ENCODE results near the gene ZNF831.

Gene ZNF831

DNA sequence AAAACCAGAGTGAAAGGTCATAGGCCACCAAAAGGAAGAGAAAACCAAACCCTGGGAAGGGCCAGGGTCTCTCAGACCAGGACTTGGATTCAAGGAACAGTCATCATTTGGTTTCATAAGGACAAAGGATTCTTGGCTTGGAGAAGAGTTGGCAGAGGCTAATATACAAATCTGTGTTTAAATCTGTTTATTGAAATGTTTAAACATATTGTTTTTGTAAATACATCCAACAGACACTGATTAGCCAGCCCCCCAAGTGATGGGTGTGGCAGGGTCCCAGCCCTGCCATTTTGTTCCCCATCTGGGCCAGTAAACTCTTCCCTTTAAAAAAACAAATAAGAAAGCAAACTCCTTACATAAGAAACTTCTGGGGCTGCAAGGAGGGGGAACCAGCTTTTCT, 6.1 kb upstream of the ZNF831 start:
- no peak for DNase-seq (ENCODE audit: low spot score)

- no peak for DNase-seq (ENCODE audit: low spot score)
Measured at GRCh38 chr20:59157961-59158541, 5.6 kb upstream of the ZNF831 start.

- no peak for DNase-seq (ENCODE audit: low spot score)
Measured at GRCh38 chr20:59158673-59159072, 4.9 kb upstream of the ZNF831 start.

DNA sequence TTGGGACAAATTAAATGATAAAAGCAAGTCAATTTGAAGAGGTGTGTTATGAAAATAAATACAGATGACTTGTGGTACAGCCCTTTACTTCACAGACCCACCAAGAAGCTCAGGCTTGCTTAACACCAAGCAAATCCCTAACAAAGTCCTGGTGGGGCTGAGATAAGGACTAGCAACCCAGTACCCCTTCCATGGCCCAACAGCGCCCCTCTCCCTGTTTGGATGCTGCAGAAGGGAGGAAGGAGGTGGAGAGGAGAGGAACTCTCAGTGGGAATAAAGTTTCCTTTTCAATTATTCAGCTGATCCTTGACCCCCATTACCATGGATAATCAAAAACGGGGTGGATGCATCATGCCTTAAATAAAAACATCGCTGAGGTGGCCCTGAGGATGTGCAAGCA, 4.5 kb upstream of the ZNF831 start:
- DNase-seq (ENCODE audit: low spot score), result no peak

GRCh38 chr20:59159493-59160376, 3.9 kb upstream of the ZNF831 start:
- DNase-seq (ENCODE audit: low spot score), result no peak

GRCh38 chr20:59160389-59161115, 3.1 kb upstream of the ZNF831 start:
- no peak for DNase-seq (ENCODE audit: low spot score)

DNA sequence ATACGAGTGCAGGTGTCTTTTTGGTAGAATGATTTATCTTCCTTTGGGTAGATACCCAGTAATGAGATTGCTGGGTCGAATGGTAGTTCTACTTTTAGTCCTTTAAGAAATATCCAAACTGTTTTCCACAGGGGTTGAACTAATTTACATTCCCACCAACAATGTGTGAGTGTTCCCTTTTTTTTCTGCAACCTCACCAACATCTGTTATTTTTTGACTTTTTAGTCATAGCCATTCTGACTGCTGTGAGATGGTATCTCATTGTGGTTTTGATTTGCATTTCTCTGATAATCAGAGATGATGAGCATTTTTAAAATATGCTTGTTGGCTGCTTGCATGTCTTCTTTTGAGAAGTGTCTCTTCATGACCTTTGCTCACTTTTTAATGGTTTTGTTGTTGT, 1.9 kb upstream of the ZNF831 start:
- no peak for DNase-seq (ENCODE audit: low spot score)

DNA sequence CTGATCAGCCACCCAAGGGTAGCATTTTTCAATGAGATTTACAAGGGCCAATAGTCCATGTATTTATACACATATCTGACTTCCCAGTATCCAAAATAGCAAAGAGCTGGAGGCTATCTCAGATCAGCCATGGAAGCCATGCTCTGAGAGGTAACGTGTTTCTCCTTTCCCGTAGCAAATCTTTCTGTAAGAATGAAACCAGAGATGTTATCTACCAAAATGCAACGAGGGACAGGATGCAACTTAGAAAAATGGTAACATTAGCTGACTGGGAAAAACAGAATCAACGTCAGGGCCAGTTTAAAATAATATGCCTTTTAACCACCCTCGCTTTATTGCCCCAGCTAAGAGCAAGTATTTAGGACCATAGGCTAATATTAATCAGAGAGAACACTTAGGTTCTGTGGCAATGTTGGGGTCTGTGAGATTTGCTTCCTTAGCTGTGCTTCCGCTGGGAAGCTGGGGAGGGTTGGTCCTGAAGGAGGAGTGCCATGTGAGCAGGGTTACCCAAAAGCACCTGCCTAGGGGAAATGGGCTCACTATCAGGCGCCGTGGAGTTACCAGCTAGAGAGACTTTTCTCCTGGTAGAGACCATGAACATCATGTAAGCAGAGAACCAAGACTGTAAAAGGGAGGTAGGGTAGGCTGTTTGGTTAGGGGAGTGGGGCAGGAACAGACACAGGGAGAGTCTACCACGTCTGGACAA, 1.2 kb downstream of the ZNF831 start:
- no peak for DNase-seq (ENCODE audit: low spot score)

- DNase-seq (ENCODE audit: low spot score), result no peak
Measured at GRCh38 chr20:59165396-59165795, 1.8 kb downstream of the ZNF831 start.

DNA sequence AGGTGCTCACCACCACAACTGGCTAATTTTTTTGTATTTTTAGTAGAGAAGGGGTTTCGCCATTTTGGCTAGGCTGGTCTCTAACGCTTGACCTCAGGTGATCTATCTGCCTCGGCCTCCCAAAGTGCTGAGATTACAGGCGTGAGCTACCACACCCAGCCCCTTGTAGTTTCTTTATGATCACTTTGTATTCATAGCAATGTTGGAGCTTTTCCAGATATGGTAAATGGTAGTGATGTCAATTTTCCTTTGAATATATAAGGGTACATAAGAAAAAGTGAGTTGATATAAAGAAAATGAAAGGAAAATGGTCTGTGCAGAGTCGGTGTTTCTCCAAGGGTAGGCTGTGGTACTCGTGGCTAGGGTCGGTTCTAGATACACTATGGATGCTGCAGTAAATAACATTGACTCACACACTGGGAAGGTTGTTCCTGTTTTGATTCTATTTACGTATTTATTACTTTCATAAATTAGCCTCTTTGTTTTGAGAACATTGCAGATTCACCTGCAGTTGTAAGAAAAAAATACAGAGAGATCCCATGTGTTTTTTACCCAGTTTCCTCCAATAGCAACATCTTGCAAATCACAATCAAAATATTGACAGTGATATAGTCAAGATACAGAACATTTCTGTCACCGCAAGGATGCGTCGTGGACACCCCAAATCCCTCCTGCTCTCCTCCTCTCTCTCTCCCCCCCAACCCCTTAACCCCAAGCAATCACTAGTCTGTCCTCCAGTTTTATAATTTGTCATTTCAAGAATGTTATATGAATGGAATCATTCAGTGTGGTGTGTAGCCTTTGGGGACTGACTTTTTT, 2.5 kb downstream of the ZNF831 start:
- no peak for DNase-seq (ENCODE audit: low spot score)

DNA sequence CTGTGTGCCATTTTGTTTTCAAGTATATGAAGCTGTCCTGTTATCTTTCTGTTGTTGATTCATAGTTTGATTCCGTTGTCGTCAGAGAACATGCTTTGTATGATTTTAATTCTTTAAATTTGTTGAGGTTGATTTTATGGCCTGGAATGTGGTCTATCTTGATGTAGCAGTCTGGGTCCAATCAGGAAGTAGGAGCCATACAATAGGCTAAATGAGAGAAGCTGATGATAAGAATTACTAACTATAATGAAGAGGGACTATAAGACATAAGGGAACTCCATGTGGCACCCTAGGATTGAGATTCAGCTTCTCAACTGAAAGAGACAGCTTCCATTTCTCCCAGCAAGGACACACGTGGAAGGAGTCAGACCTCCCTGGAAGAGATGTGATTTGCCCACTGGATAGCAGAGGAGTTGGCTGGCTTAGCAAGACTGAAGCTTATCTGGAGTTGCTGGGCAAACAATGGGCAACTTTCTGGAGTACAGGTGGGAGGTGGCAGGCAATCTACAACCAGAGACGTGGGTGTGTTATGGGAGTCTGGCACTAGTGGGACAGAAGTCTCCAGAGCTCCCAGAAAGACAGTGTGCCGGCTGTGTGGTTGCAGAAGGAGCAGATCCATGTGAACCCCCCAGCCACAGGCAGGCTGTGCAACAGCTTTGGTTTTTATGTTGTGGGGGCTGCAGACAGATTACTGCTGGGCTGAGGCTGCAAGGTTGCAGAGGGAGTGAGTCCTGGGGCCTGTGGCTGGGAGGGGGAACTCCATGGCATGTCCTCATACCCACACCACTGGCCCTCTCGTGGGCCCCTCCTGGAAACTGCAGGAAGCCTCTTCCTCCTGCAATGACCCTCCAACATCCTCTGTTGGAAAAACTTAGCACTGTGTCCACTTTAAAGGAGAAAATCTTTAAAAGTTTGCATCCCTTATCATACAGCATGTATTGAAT, 7.1 kb downstream of the ZNF831 start:
- no peak for DNase-seq (ENCODE audit: low spot score)

DNA sequence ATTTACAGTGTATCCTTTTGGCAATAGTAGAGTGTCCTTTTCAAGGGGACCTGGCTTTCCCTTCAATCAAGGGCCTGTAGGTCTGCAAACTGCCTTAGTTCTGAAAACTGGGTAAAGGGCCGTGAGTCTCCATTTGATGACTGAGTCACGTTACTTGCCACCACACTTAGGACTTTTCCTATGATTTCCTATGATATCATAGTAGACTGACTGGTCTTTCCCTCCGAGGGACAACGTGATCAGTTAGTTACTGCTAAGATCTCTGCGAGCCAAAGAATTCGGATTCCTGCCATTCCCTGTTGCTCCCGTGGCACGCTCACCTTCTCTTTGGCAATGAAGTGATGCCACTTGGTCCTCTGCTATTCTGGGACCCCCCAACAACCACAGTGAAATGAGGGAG, 8.4 kb downstream of the ZNF831 start:
- DNase-seq (ENCODE audit: low spot score), result no peak

DNA sequence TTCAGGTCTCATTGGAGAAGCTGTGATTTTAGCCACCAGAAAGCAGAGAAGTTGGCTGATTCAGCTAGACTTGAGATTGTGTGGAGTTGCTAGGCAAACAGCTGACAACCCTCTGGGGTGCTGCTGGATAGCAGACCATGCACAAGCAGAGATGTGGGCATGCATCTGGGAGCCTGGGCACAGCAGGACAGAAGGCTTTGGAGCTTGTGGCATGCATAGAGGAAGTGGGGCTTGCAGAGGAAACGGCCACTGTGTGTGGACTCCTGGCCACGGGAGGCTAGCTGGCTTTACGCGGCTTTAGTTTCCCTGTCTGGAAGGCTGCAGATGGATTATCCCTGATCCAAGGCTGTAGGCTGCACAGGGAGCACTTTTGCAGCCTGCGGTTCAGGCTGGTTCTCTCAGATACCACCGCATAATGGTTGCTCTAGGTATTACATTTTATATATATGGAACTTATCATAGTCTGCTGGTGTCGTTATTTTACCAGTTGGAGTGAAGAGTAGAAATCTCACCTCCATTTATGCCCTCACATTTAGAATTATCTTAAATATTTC, 10.4 kb downstream of the ZNF831 start:
- no peak for DNase-seq (ENCODE audit: low spot score)

DNA sequence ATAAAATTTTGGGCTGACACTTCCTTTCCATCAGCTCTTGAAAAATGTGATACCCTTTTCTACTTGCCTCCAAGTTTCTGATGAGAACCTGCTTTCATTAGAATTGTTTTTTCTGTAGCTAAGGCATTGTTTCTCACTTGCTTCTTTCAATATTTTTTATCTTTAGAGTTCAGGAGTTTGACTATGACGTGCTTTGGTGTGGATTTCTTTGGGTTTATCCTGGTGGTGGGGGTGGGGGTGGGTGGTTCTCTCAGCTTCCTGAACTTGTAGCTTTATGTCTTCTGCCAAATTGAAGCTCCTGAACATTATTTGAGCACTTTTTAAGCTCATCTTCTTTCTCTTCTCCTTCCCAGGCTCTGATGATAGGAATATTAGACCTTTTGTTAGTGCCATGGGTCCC, 11.4 kb downstream of the ZNF831 start:
- no peak for DNase-seq (ENCODE audit: low spot score)

GRCh38 chr20:59175861-59176260, 12.2 kb downstream of the ZNF831 start:
- DNase-seq (ENCODE audit: low spot score), result no peak

GRCh38 chr20:59176812-59177211, 13.2 kb downstream of the ZNF831 start:
- DNase-seq (ENCODE audit: low spot score), result no peak

DNA sequence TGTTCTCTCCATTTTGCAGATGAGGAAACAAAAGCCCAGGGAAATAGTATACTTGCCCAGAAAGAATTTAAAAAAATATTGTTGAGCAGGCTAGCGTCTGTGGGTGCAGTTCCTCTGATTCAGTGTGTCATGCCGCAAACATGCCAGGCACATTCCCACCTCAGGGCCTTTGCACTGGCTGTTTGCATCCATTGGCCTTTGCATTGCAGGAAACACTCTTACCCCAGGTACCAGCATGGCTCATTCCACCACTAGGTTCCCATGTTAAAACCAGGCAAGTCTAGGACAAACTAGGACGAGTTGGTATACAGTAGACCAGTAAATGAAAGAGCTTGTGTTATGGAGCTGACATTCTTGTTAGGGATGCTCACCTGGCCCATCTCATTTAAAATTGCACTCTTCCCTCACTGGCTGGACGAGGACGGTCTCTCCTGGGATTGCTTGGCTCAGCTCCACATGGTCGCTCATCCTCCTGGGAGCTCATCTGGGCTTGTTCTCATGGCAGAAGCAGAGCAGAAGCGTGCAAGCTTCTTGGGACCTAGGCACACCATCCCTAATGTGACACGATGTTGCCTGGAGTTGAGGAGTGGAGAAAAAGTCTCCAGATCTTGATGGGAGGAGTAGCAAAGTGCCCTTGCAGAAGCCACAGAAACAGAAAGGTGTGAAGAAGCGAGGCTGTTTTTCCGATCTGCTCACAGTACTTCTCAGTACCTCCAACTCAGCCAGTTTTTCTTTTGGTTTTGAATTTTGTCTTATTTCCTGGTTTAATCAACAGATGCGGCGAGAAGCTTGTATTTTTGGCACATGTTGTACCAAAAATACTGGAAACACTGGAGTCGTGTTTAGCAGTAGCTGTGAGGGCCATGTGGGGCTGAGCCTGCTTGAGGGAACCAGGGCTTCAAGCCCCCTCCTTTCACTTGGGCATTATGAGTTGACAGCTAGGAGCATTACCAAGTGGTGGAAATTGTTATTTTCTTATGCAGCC, 13.9 kb downstream of the ZNF831 start:
- no peak for DNase-seq (ENCODE audit: low spot score)

GRCh38 chr20:59178983-59179595, 15.5 kb downstream of the ZNF831 start:
- no peak for DNase-seq (ENCODE audit: low spot score)

Data from AG08396 (cell line).